GM21737 (cell line): Measurements from ENCODE around the gene GJD2.

Experiments used
- ATAC-seq: cut with Tn5 transposase; IDR thresholded peaks from one replicate; pipeline ENCODE4 v1.9.1; 2021; ENCODE audit warnings: mild to moderate bottlenecking, moderate library complexity; ENCODE audit not compliant: unreplicated experiment

Gene GJD2

GRCh38 chr15:34773917-34774316 lies 19.1 kb upstream of the GJD2 start:
- no peak for ATAC-seq

GRCh38 chr15:34773013-34773412 lies 18.2 kb upstream of the GJD2 start:
- ATAC-seq = no peak

DNA sequence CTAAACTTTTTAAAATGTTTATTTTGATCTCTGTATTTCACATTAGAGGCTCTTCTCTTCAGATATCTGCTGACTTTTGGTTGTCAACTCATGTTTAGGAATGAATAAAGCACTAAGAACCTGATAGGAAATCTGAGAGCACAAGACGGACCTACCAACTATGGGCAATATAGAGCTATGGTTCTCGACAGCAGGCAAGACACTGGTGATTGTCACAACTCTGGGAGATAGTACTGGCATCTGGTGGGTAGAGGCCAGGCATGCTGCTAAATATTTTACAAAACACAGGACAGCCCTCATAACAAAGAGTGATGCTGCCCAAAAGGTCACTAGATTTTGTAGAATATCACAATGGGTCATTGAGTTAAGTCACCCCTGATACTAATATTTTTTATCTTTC lies 17.5 kb upstream of the GJD2 start:
- no peak for ATAC-seq

GRCh38 chr15:34769711-34770110 lies 14.9 kb upstream of the GJD2 start:
- ATAC-seq = no peak

DNA sequence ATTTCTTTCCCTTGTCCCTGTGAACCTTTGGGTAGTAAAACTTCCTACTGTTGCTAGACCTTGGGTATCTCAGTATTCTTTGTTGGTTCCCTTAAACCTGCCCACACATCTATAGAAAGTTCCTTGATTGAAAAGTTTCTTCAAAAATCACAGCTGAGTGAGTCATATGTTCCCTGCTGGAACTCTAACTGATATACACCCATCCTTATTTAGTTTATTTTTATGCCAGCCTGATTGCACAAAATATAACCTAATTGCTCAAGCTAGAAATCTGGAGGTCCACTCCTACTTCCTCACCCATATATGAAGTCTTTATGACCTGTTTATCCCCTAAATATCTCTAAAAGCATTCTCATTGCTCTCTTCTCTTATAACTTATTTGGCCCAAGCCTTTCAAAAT lies 13.7 kb upstream of the GJD2 start:
- ATAC-seq = no peak

DNA sequence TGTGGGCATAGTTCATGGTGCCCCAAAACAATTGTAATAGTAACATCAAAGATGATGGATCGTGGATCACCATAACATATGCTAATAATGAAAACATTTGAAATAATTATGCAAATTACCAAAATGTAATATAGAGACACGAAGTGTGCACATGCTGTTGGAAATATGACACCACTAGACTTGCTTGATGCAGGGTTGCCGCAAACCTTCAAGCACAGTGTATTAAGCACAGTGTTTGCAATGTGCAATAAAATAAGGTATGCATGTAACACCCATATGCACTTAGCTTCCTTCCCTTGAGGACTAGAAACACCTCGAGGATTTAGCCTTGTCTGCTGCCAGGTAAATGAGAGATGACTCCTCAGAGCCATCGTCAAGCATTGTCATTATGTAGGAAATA lies 10.9 kb upstream of the GJD2 start:
- no peak for ATAC-seq

GRCh38 chr15:34760909-34761308 lies 6.1 kb upstream of the GJD2 start:
- ATAC-seq = no peak

DNA sequence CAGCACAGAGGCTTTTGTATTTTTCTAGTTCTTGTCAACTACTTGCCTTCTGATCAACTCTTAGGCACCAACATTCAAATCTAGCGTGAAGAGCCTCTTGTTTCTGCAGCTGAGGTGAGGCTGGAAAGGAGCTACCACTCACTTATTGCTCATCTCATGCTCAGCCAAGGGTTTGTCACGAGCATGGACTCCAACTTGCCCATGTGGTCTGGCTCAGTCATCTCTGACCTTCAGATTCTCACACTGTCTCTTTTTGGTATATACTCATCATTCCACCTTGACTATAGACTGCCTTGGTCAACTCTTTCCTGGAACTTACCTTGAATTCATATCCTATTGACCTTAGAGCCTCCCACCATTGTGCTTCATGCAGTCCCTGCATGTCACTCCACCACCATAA lies 5.2 kb upstream of the GJD2 start:
- no peak for ATAC-seq

- no peak for ATAC-seq
These were observed 4.5 kb upstream of the GJD2 start for GRCh38 chr15:34759347-34759746.

GRCh38 chr15:34757262-34757661 lies 2.5 kb upstream of the GJD2 start:
- no peak for ATAC-seq

GRCh38 chr15:34755419-34755773 lies 598 bp upstream of the GJD2 start:
- no peak for ATAC-seq

- no peak for ATAC-seq
These were observed 612 bp downstream of the GJD2 start for GRCh38 chr15:34754171-34754601.

- ATAC-seq = no peak
These were observed 1.4 kb downstream of the GJD2 start for GRCh38 chr15:34753236-34753894.

- ATAC-seq = no peak
These were observed 5.1 kb downstream of the GJD2 start for GRCh38 chr15:34749691-34750090.

DNA sequence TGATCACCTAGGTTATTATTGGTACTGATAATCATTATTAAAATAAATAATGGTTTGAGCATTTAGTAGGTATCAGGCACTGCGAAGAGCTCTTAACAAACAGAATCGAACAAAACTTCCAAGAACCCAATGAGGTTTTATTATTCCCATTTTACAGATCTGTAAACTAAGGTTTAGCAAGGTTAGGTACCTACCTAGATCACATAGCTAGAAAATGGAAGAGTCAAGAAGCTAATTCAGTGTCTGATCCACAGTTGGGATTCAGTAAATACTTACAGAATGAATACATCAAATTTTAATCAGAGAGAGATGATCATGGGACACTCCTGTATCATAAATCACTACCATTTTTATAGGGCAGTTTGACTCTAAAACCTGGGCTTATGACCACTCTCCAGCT lies 15.5 kb downstream of the GJD2 start:
- no peak for ATAC-seq

GRCh38 chr15:34738002-34738401 lies 16.8 kb downstream of the GJD2 start:
- ATAC-seq = no peak

GRCh38 chr15:34737477-34737876 lies 17.3 kb downstream of the GJD2 start:
- no peak for ATAC-seq

GRCh38 chr15:34734303-34734702 lies 20.5 kb downstream of the GJD2 start:
- ATAC-seq = no peak

- ATAC-seq = no peak
These were observed 21.2 kb downstream of the GJD2 start for GRCh38 chr15:34733621-34734020.

DNA sequence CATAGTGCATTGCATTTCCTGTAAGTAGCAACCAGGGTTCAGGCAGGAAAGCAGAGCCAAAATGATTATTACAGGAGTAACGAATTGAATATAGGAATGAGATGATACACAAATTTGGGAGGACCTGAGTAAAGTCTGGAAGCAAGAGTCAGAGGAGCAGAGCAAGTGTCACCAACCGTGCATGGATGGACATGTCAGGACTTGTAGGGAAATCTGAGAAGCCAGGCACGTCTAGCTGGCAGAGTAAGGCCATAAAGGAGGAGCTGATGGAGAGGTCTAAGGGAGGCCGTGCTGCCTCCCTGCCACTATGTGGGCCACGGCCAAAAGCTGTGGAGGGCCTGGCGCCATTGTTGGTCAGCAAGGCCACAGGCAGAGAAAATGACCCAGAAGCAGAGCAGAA lies 22.4 kb downstream of the GJD2 start:
- no peak for ATAC-seq

DNA sequence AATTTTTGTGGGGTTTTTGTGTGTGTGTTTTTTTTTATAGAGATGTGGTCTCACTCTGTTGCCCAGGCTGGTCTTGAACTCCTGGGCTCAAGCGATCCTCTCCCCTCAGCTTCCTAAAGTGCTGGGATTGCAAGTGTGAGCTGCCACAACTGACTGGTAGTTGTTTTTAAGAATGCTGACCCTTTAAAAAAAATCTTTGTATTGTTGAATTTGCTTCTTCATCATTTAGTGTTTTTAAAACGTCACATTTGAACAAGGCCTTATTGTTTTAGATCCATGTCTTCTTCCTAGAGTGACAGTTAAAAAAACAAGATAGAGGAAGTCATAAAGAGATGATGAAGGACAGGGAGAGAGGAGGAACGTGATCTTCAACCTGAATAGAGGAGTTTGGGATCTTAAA lies 24.1 kb downstream of the GJD2 start:
- no peak for ATAC-seq

- ATAC-seq = no peak
These were observed 24.9 kb downstream of the GJD2 start for GRCh38 chr15:34729886-34730285.

GRCh38 chr15:34729056-34729455 lies 25.7 kb downstream of the GJD2 start:
- ATAC-seq = no peak
